Stimulated activated CD4-positive, alpha-beta T cell treated with anti-CD3 and anti-CD28 coated beads, Interleukin-15, amount 100 ng/mL, for 1 hour (primary cell): ENCODE data around the gene IL17RB.

Experiments used
- DNase-seq, 2 donors: peaks; one replicate each; pipeline ENCODE4 v3.0.0-alpha.2; 2020; ENCODE audit warnings: low read depth in 1 of 2, low spot score in 1 of 2

IL17RB gene

GRCh38 chr3:53846134-53846850 lies at the start of gene IL17RB, which contains the start of gene CHDH:
Gene IL17RB, plus strand, starts transcription at chr3:53846568. Its CDS starts 21 bp downstream, at chr3:53846589.
Gene CHDH, minus strand, starts transcription at chr3:53846419. Its CDS starts 22,411 bp downstream, at chr3:53824008.
- DNase-seq: no peak

GRCh38 chr3:53798144-53798543 lies 48.2 kb upstream of the IL17RB start:
- no peak for DNase-seq

- no peak for DNase-seq
These were observed 47.0 kb upstream of the IL17RB start for GRCh38 chr3:53799338-53799865.

- DNase-seq: no peak
These were observed 46.1 kb upstream of the IL17RB start for GRCh38 chr3:53800041-53800906.

- no peak for DNase-seq
These were observed 45.0 kb upstream of the IL17RB start for GRCh38 chr3:53801319-53801718.

- no peak for DNase-seq
These were observed 44.0 kb upstream of the IL17RB start for GRCh38 chr3:53802256-53802880.

- DNase-seq: no peak
These were observed 43.1 kb upstream of the IL17RB start for GRCh38 chr3:53803124-53803815.

GRCh38 chr3:53803816-53804695 lies 42.3 kb upstream of the IL17RB start:
- no peak for DNase-seq

- no peak for DNase-seq
These were observed 41.5 kb upstream of the IL17RB start for GRCh38 chr3:53804697-53805462.

- no peak for DNase-seq
These were observed 40.8 kb upstream of the IL17RB start for GRCh38 chr3:53805463-53806159.

- no peak for DNase-seq
These were observed 39.9 kb upstream of the IL17RB start for GRCh38 chr3:53806182-53807116.

GRCh38 chr3:53807117-53807810 lies 39.1 kb upstream of the IL17RB start:
- DNase-seq: no peak

GRCh38 chr3:53808496-53808895 lies 37.9 kb upstream of the IL17RB start:
- DNase-seq: no peak

- no peak for DNase-seq
These were observed 37.1 kb upstream of the IL17RB start for GRCh38 chr3:53809267-53809666.

GRCh38 chr3:53809764-53810400 lies 36.5 kb upstream of the IL17RB start:
- DNase-seq: no peak

- DNase-seq: no peak
These were observed 35.0 kb upstream of the IL17RB start for GRCh38 chr3:53811143-53811927.
